Naive thymus-derived CD4-positive, alpha-beta T cell (primary cell): ENCODE measurements around the gene LSAMP. TPM values are rescaled to one million over a fixed set of nuclear protein-coding genes. Genes with fewer than 3 reads are reported as not detected.

Experiments used
- ATAC-seq: fragments of 150-1000 bp; cut with Tn5 transposase; 2 replicates; pipeline ENCODE4 v1.10.0; 2021; ENCODE audit warnings: mild to moderate bottlenecking, moderate library complexity
- CTCF ChIA-PET: fragments of 350-600 bp; sonication (Branson Sonifier 250); formaldehyde crosslinking; loops from one replicate; lab custom pipeline; 2021; ENCODE audit warnings: antibody characterized with exemption; lab: Charles Lee
- POLR2A ChIA-PET: fragments of 350-600 bp; sonication (Branson Sonifier 250); formaldehyde crosslinking; loops from one replicate; lab custom pipeline; 2021; ENCODE audit warnings: antibody characterized with exemption, inconsistent platforms; lab: Charles Lee
- DNase-seq, 9 donors: peaks; one replicate each; pipeline versions ENCODE4 v3.0.0 to v3.0.0-alpha.2; 2020 to 2022; ENCODE audit warnings: mixed read lengths in 1 of 9
- H3K27ac ChIP-seq: one replicate; pipeline ENCODE4 v1.7.0; 2013; ENCODE audit warnings: mild to moderate bottlenecking, low read depth, low read length, moderate library complexity
- H3K27me3 ChIP-seq, 2 donors: one replicate each; pipeline ENCODE4 v1.7.0; 2013; ENCODE audit warnings: low read length in 2 of 2, mild to moderate bottlenecking in 2 of 2, moderate library complexity in 2 of 2; ENCODE audit not compliant: control insufficient read depth in 2 of 2, insufficient read depth in 2 of 2
- H3K36me3 ChIP-seq, 3 experiments: 1 replicate in 2 of 3; 2 replicates in 1 of 3; pipeline ENCODE4 v1.7.0; 2013; ENCODE audit warnings: low read length in 3 of 3, mild to moderate bottlenecking in 3 of 3, moderate library complexity in 1 of 3; ENCODE audit not compliant: insufficient read depth in 3 of 3, control insufficient read depth in 2 of 3
- H3K4me1 ChIP-seq, 2 donors: one replicate each; pipeline ENCODE4 v1.7.0; 2013; ENCODE audit warnings: low read length in 2 of 2, mild to moderate bottlenecking in 2 of 2, moderate library complexity in 1 of 2; ENCODE audit not compliant: control insufficient read depth in 2 of 2, insufficient read depth in 2 of 2
- H3K4me3 ChIP-seq: 2 replicates; pipeline ENCODE4 v1.7.0; 2013; ENCODE audit warnings: mild to moderate bottlenecking, low read length
- H3K9me3 ChIP-seq, 3 experiments: 1 replicate in 2 of 3; 2 replicates in 1 of 3; pipeline ENCODE4 v1.7.0; 2013; ENCODE audit warnings: low read length in 3 of 3; ENCODE audit not compliant: control insufficient read depth in 2 of 3
- H3K27ac Mint-ChIP-seq, 9 donors: one replicate each; pipeline ENCODE4 v1.8.0; 2020 to 2022; ENCODE audit warnings: mixed read lengths in 9 of 9, mild to moderate bottlenecking in 8 of 9, moderate library complexity in 5 of 9, inconsistent platforms in 2 of 9
- H3K27me3 Mint-ChIP-seq, 5 donors: one replicate each; pipeline ENCODE4 v1.8.0; 2021 to 2022; ENCODE audit warnings: mixed read lengths in 5 of 5, mild to moderate bottlenecking in 1 of 5
- H3K36me3 Mint-ChIP-seq, 5 donors: one replicate each; pipeline ENCODE4 v1.8.0; 2020 to 2022; ENCODE audit warnings: mixed read lengths in 5 of 5, mild to moderate bottlenecking in 3 of 5, inconsistent platforms in 1 of 5
- H3K4me1 Mint-ChIP-seq, 7 donors: one replicate each; pipeline ENCODE4 v1.8.0; 2020 to 2022; ENCODE audit warnings: mixed read lengths in 7 of 7, mild to moderate bottlenecking in 3 of 7, inconsistent platforms in 1 of 7
- H3K4me3 Mint-ChIP-seq, 10 donors: one replicate each; pipeline ENCODE4 v1.8.0; 2020 to 2022; ENCODE audit warnings: mild to moderate bottlenecking in 10 of 10, mixed read lengths in 10 of 10, moderate library complexity in 6 of 10, inconsistent platforms in 2 of 10
- H3K9me3 Mint-ChIP-seq, 11 donors: one replicate each; pipeline ENCODE4 v1.8.0; 2020 to 2022; ENCODE audit warnings: mixed read lengths in 11 of 11, mild to moderate bottlenecking in 4 of 11, inconsistent platforms in 1 of 11, moderate library complexity in 1 of 11
- intact Hi-C, 2 donors: fragments of 100-400 bp; cut with micrococcal nuclease; formaldehyde crosslinking; loops; one replicate each; pipeline ENCODE4 v1.15.1; 2023
- polyA plus RNA-seq, 2 donors: library from polyadenylated mRNA; unstranded; fragments of 300-500 nt; fragmentation: Illumina TruSeq; gene quantifications; one replicate each; pipeline ENCODE4 v1.2.3, GENCODE V29; 2021
- total RNA-seq, 6 experiments: library from RNA in 5 of 6; stranded (reverse) in 5 of 6; gene quantifications; 1 replicate in 5 of 6; 2 replicates in 1 of 6; pipeline ENCODE4 v1.2.3 and lab custom pipeline; 2021 to 2026

LSAMP gene
- total and polyA plus RNA-seq, 7 experiments from 2014 or later: not detected

GRCh38 chr3:116259984-116260383 lies 185.3 kb downstream of the LSAMP start:
- CTCF ChIA-PET: no interaction called here
- Histone ChIP-seq H3K27me3 (no peaks in the 10 kb centered on the region), H3K4me3 (no peak overlapping the region), H3K36me3 (no peaks in the 10 kb centered on the region), H3K9me3 (no peaks in the 10 kb centered on the region), H3K4me1 (no peaks in the 10 kb centered on the region), H3K27ac (no peak overlapping the region)
- Mint-ChIP-seq H3K27me3 (no peaks in the 10 kb centered on the region), H3K27ac (no peak overlapping the region), H3K9me3 (peaks cover 0 to 4% (median 1%) of the 10 kb centered on the region in 11 donors), H3K36me3 (no peaks in the 10 kb centered on the region), H3K4me3 (no peak overlapping the region), H3K4me1 (no peaks in the 10 kb centered on the region)
- DNase-seq (no peak), ATAC-seq (no peak)
- intact Hi-C loops: no loop called here
- POLR2A ChIA-PET: no interaction called here

- Histone ChIP-seq H3K4me1 (no peaks in the 10 kb centered on the region), H3K4me3 (no peak overlapping the region), H3K27ac (no peak overlapping the region), H3K9me3 (no peaks in the 10 kb centered on the region), H3K36me3 (no peaks in the 10 kb centered on the region), H3K27me3 (no peaks in the 10 kb centered on the region)
- H3K27me3 Mint-ChIP-seq: no peaks in the 10 kb centered on the region
- H3K4me3 Mint-ChIP-seq: no peak overlapping the region
- H3K9me3 Mint-ChIP-seq: peaks cover 0 to 8% (median 0%) of the 10 kb centered on the region in 11 donors
- ATAC-seq: no peak
- CTCF ChIA-PET: no interaction called here
- no peak overlapping the region for H3K27ac Mint-ChIP-seq
- no peak for DNase-seq
- intact Hi-C loops: no loop called here
- no peaks in the 10 kb centered on the region for H3K4me1 Mint-ChIP-seq
- POLR2A ChIA-PET: no interaction called here
- no peaks in the 10 kb centered on the region for H3K36me3 Mint-ChIP-seq
These were observed 188.3 kb downstream of the LSAMP start for GRCh38 chr3:116256843-116257485.

GRCh38 chr3:116254541-116254940 lies 190.7 kb downstream of the LSAMP start:
- Histone ChIP-seq H3K27me3 (no peaks in the 10 kb centered on the region), H3K4me3 (no peak overlapping the region), H3K4me1 (no peaks in the 10 kb centered on the region), H3K9me3 (no peaks in the 10 kb centered on the region), H3K36me3 (no peaks in the 10 kb centered on the region), H3K27ac (no peak overlapping the region)
- no peak overlapping the region for H3K4me3 Mint-ChIP-seq
- ATAC-seq (no peak), DNase-seq (no peak)
- no peak overlapping the region for H3K27ac Mint-ChIP-seq
- intact Hi-C loops: no loop called here
- ChIA-PET CTCF (no interaction called here), POLR2A (no interaction called here)
- no peaks in the 10 kb centered on the region for H3K36me3 Mint-ChIP-seq
- H3K27me3 Mint-ChIP-seq: no peaks in the 10 kb centered on the region
- peaks cover 0 to 8% (median 0%) of the 10 kb centered on the region in 11 donors for H3K9me3 Mint-ChIP-seq
- no peaks in the 10 kb centered on the region for H3K4me1 Mint-ChIP-seq

GRCh38 chr3:116253511-116253910 lies 191.8 kb downstream of the LSAMP start:
- H3K36me3 ChIP-seq: no peaks in the 10 kb centered on the region
- no peaks in the 10 kb centered on the region for H3K9me3 ChIP-seq
- Mint-ChIP-seq H3K27me3 (no peaks in the 10 kb centered on the region), H3K4me1 (no peaks in the 10 kb centered on the region), H3K36me3 (no peaks in the 10 kb centered on the region), H3K9me3 (peaks cover 0 to 8% (median 0%) of the 10 kb centered on the region in 11 donors), H3K27ac (no peak overlapping the region), H3K4me3 (no peak overlapping the region)
- ChIA-PET POLR2A (no interaction called here), CTCF (no interaction called here)
- no peak overlapping the region for H3K4me3 ChIP-seq
- no peak for DNase-seq
- H3K27ac ChIP-seq: no peak overlapping the region
- no peaks in the 10 kb centered on the region for H3K27me3 ChIP-seq
- intact Hi-C loops: no loop called here
- H3K4me1 ChIP-seq: no peaks in the 10 kb centered on the region
- no peak for ATAC-seq

- no peaks in the 10 kb centered on the region for H3K36me3 ChIP-seq
- H3K36me3 Mint-ChIP-seq: no peaks in the 10 kb centered on the region
- no peak overlapping the region for H3K4me3 Mint-ChIP-seq
- no peaks in the 10 kb centered on the region for H3K9me3 ChIP-seq
- no peak overlapping the region for H3K4me3 ChIP-seq
- CTCF ChIA-PET: no interaction called here
- no peaks in the 10 kb centered on the region for H3K27me3 Mint-ChIP-seq
- intact Hi-C loops: no loop called here
- no peaks in the 10 kb centered on the region for H3K4me1 ChIP-seq
- no peak overlapping the region for H3K27ac Mint-ChIP-seq
- peaks cover 0 to 10% (median 3%) of the 10 kb centered on the region in 11 donors for H3K9me3 Mint-ChIP-seq
- POLR2A ChIA-PET: no interaction called here
- no peak overlapping the region for H3K27ac ChIP-seq
- H3K27me3 ChIP-seq: no peaks in the 10 kb centered on the region
- no peak for ATAC-seq
- H3K4me1 Mint-ChIP-seq: no peaks in the 10 kb centered on the region
- DNase-seq: no peak
These were observed 197.7 kb downstream of the LSAMP start for GRCh38 chr3:116247605-116248004.

- H3K9me3 Mint-ChIP-seq: peaks cover 0 to 10% (median 5%) of the 10 kb centered on the region in 11 donors
- DNase-seq: no peak
- H3K4me1 Mint-ChIP-seq: no peaks in the 10 kb centered on the region
- POLR2A ChIA-PET: no interaction called here
- no peaks in the 10 kb centered on the region for H3K27me3 ChIP-seq
- H3K27me3 Mint-ChIP-seq: no peaks in the 10 kb centered on the region
- no peaks in the 10 kb centered on the region for H3K36me3 Mint-ChIP-seq
- no peak overlapping the region for H3K27ac Mint-ChIP-seq
- CTCF ChIA-PET: no interaction called here
- no peaks in the 10 kb centered on the region for H3K36me3 ChIP-seq
- intact Hi-C loops: no loop called here
- H3K27ac ChIP-seq: no peak overlapping the region
- H3K4me3 Mint-ChIP-seq: no peak overlapping the region
- H3K4me3 ChIP-seq: no peak overlapping the region
- H3K4me1 ChIP-seq: no peaks in the 10 kb centered on the region
- no peaks in the 10 kb centered on the region for H3K9me3 ChIP-seq
- ATAC-seq: no peak
These were observed 198.8 kb downstream of the LSAMP start for GRCh38 chr3:116246406-116246980.

- intact Hi-C loops: no loop called here
- H3K4me3 ChIP-seq: no peak overlapping the region
- H3K4me1 ChIP-seq: no peaks in the 10 kb centered on the region
- H3K27me3 ChIP-seq: no peaks in the 10 kb centered on the region
- POLR2A ChIA-PET: no interaction called here
- H3K4me3 Mint-ChIP-seq: no peak overlapping the region
- CTCF ChIA-PET: no interaction called here
- H3K27ac Mint-ChIP-seq: no peak overlapping the region
- no peak overlapping the region for H3K27ac ChIP-seq
- H3K36me3 ChIP-seq: no peaks in the 10 kb centered on the region
- H3K27me3 Mint-ChIP-seq: no peaks in the 10 kb centered on the region
- no peaks in the 10 kb centered on the region for H3K9me3 ChIP-seq
- no peaks in the 10 kb centered on the region for H3K36me3 Mint-ChIP-seq
- H3K4me1 Mint-ChIP-seq: no peaks in the 10 kb centered on the region
- ATAC-seq (no peak), DNase-seq (no peak)
- peaks cover 0 to 8% (median 4%) of the 10 kb centered on the region in 11 donors for H3K9me3 Mint-ChIP-seq
These were observed 202.5 kb downstream of the LSAMP start for GRCh38 chr3:116242825-116243224.
